VCaP (cell line): ENCODE measurements around the gene ARHGDIG.

ENCODE experiments used
- H3K27ac ChIP-seq: fragments of 450-650 bp; 2 replicates; pipeline ENCODE4 v1.5.1; 2017
- TF ChIP-seq, protein P1 (sequence below): fragments of 450-650 bp; conservative IDR thresholded peaks from 2 replicates; pipeline ENCODE4 v1.5.1; 2017; ENCODE audit warnings: mild to moderate bottlenecking, moderate library complexity

Gene ARHGDIG

GRCh38 chr16:278863-279366, 1.5 kb upstream of the ARHGDIG start:
- peak overlapping the region; percentile 69 for H3K27ac ChIP-seq
- TF ChIP-seq, protein P1, sequence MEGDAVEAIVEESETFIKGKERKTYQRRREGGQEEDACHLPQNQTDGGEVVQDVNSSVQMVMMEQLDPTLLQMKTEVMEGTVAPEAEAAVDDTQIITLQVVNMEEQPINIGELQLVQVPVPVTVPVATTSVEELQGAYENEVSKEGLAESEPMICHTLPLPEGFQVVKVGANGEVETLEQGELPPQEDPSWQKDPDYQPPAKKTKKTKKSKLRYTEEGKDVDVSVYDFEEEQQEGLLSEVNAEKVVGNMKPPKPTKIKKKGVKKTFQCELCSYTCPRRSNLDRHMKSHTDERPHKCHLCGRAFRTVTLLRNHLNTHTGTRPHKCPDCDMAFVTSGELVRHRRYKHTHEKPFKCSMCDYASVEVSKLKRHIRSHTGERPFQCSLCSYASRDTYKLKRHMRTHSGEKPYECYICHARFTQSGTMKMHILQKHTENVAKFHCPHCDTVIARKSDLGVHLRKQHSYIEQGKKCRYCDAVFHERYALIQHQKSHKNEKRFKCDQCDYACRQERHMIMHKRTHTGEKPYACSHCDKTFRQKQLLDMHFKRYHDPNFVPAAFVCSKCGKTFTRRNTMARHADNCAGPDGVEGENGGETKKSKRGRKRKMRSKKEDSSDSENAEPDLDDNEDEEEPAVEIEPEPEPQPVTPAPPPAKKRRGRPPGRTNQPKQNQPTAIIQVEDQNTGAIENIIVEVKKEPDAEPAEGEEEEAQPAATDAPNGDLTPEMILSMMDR, result no peak

DNA sequence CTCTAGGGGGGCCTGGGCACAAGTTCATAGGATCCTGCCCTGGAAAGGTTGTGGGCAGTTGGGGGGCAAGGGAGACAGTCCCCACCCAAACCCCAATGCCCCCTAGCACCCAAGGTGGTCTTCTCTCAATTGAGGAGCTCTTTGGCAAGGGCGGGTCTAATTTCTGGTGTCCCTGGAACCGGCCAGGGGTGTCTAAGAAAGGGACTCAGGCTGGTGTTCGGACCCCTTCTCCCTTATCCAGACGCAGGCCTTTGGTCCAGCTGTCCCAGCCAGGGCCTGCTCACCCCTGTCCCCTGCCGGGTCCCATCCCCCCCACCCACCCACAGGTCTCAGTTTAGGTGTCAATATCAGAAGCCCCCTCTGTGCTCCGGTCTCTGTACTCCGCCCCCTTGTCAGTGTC, 860 bp upstream of the ARHGDIG start:
- peak overlapping the region; percentile 69 for H3K27ac ChIP-seq
- TF ChIP-seq, protein P1, result no peak

- TF ChIP-seq, protein P1, result no peak
- peak overlapping the region; percentile 69; the same call in 1 of the 2 replicates for H3K27ac ChIP-seq
Observed at GRCh38 chr16:280005-280460, 358 bp upstream of the ARHGDIG start.

DNA sequence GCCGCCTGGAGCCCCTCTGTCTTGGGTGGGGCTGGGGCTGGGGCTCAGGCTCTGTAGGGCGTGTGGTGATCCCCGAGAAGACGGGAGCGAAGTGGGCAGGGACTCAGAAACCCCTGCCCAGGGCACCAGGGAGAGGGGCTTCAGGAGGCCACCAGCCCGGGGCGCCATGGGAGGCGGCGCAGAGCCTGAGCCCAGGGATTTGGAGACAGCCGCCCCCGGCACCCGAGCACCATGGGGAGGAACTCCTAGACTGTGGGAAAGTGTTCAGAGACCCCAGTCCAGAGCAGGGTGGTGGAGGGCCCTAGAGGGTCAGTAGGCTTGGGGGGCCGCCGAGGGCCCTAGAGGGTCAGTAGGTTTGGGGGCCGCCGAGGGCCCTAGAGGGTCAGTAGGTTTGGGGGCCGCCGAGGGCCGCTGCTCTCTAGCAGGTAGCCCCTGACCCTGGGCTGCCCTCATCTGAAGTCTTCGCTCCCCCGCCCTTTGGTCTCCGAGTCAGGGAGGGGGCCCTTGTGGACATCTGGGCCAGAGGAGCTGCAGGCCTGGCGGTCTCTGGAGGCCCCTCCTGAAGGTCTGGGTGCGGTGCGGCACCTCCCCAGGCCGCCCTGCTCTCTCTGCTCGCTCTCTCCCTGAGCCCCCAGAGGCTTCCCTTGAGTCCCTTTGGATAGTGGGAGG, 734 bp downstream of the ARHGDIG start:
- TF ChIP-seq, protein P1, result no peak
- H3K27ac ChIP-seq, result peak overlapping the region; percentile 69; the same call in 1 of the 2 replicates

GRCh38 chr16:281660-282255, 1.4 kb downstream of the ARHGDIG start:
- TF ChIP-seq, protein P1, result no peak
- no peak overlapping the region for H3K27ac ChIP-seq

GRCh38 chr16:282491-282890, 2.1 kb downstream of the ARHGDIG start:
- TF ChIP-seq, protein P1, result no peak
- H3K27ac ChIP-seq, result no peak overlapping the region

DNA sequence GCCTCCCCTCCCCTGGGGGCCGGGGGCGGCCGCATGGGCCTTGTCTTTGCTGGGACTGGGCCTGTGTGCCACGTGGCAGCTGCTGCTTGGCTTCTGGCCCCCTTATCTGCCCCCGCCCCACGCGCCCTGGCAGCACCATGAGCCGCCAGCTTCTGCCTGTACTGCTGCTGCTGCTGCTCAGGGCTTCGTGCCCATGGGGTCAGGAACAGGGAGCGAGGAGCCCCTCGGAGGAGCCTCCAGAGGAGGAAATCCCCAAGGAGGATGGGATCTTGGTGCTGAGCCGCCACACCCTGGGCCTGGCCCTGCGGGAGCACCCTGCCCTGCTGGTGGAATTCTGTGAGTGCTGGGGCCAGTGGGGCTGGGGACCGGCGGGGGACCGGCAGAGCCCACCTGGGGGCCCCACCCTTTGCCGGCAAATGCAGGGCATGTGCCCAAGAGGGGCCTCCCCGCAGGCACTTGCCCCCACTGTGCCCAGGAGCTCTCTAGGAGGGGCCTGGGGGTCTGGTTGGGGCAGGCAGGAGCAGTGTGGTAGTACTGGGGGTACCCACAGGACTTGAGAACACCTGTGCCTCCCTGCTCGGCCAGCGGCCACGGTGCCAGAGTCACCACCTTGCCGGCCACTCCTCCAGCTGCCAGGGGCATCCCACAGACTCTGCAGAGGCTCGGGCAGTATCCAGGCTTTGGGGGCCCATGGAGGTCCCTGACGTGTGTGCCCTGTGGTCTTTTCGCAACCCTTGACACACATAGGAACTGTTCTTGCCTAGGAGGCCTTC, 2.8 kb downstream of the ARHGDIG start, which contains the start of gene PDIA2:
Gene PDIA2 (plus strand): TSS at position 132 of the 773 bp plus-strand sequence. CDS start 6 bp downstream, at position 138.
- TF ChIP-seq, protein P1, result no peak
- no peak within 1 kb of the TSS for H3K27ac ChIP-seq
